Measurements from ENCODE around the gene HSD17B2.
"Not testable (repeated sequence)": the region's sequence is repeated elsewhere in the genome, so short reads cannot be mapped to it uniquely, and the experiment has no call there.

HSD17B2 gene

GRCh38 chr16:82137822-82138167 is 102.7 kb downstream of the HSD17B2 start:
- DNase-seq, result no peak

- no peak for DNase-seq
Measured at GRCh38 chr16:82138478-82139285, 103.6 kb downstream of the HSD17B2 start.

- not testable (repeated sequence) for DNase-seq
Measured at GRCh38 chr16:82139286-82139571, 104.2 kb downstream of the HSD17B2 start.

- no peak for DNase-seq
Measured at GRCh38 chr16:82146556-82146955, 111.5 kb downstream of the HSD17B2 start.

GRCh38 chr16:82146957-82147356 is 111.9 kb downstream of the HSD17B2 start:
- no peak for DNase-seq

- DNase-seq, result no peak
Measured at GRCh38 chr16:82147546-82147945, 112.5 kb downstream of the HSD17B2 start.

Measured in MV-4-11 (cell line).